K562 (cell line): ENCODE results near the gene ARFRP1. TPM values are rescaled to one million over a fixed set of nuclear protein-coding genes. Genes with fewer than 3 reads are reported as not detected.

Experiments
- ARID3B ChIP-seq: fragments of 250-450 bp; sonication (Bioruptor Pico); IDR thresholded peaks from 2 replicates; pipeline ENCODE4 v1.4.0; 2020; ENCODE audit warnings: borderline replicate concordance
- CHAMP1 ChIP-seq: fragments of 450-650 bp; IDR thresholded peaks from 2 replicates; pipeline ENCODE4 v1.6.1; 2016; ENCODE audit warnings: mild to moderate bottlenecking
- GABPA ChIP-seq: fragments of 200-800 bp; sonication (Bioruptor generic); conservative IDR thresholded peaks from 2 replicates; pipeline ENCODE4 v1.6.1; 2016; ENCODE audit warnings: low read depth, missing genetic modification characterization, missing compliant biosample characterization
- GATA2 ChIP-seq: sonication (generic); formaldehyde crosslinking; IDR thresholded peaks from 2 replicates; pipeline ENCODE4 v1.4.0; 2020; ENCODE audit warnings: mild to moderate bottlenecking, missing genetic modification reagents
- HBP1 ChIP-seq: fragments of 450-650 bp; formaldehyde crosslinking; IDR thresholded peaks from 2 replicates; pipeline ENCODE4 v1.4.0; 2022; ENCODE audit warnings: missing genetic modification characterization
- LCOR ChIP-seq: sonication (generic); formaldehyde crosslinking; IDR thresholded peaks from 2 replicates; pipeline ENCODE4 v1.8.0; 2022; ENCODE audit warnings: mild to moderate bottlenecking, missing genetic modification reagents
- POLR2AphosphoS2 ChIP-seq: IDR thresholded peaks from 2 replicates; pipeline ENCODE4 v1.6.1; 2012; ENCODE audit warnings: low read length, improper control_type of control experiment
- PTBP1 ChIP-seq: fragments of 200-400 bp; formaldehyde crosslinking; IDR thresholded peaks from 2 replicates; pipeline ENCODE4 v1.6.1; 2017; ENCODE audit warnings: low read depth, low read length
- RBM17 ChIP-seq: fragments of 200-400 bp; formaldehyde crosslinking; IDR thresholded peaks from 2 replicates; pipeline ENCODE4 v1.6.1; 2017; ENCODE audit warnings: low read depth, mild to moderate bottlenecking, low read length, borderline replicate concordance
- RNF2 ChIP-seq: sonication (generic); IDR thresholded peaks from 2 replicates; pipeline ENCODE4 v1.6.1; 2016
- XRCC5 ChIP-seq: fragments of 200-400 bp; formaldehyde crosslinking; IDR thresholded peaks from 2 replicates; pipeline ENCODE4 v1.6.1; 2017; ENCODE audit warnings: low read depth, mild to moderate bottlenecking, low read length
- ZFX ChIP-seq: sonication (generic); formaldehyde crosslinking; IDR thresholded peaks from 2 replicates; pipeline ENCODE4 v1.8.0; 2022; ENCODE audit warnings: mild to moderate bottlenecking, missing genetic modification reagents, moderate library complexity
- polyA plus RNA-seq, 8 experiments: library from polyadenylated mRNA; depleted of rRNA in 4 of 8; stranded (reverse) in 5 of 8; unstranded in 3 of 8; fragments of >200 nt; fragmentation: Nextera tagmentation in 2 of 8; fragmentation: Illumina TruSeq in 1 of 8; extraction: Ambion mirVana in 2 of 8; extraction: Trizol in 1 of 8; gene quantifications; 2 replicates each; pipeline versions ENCODE4 v1.2.1 to v1.2.3, GENCODE V29; 2011 to 2014; ENCODE audit warnings: inconsistent platforms in 1 of 8, missing spikeins in 1 of 8
- total RNA-seq, 7 experiments: library from RNA; depleted of rRNA in 6 of 7; stranded (reverse); fragments of >200 nt in 6 of 7; fragmentation: Illumina TruSeq in 2 of 7; extraction: Trizol in 2 of 7; gene quantifications; 2 replicates each; pipeline versions ENCODE4 v1.2.1 to v1.2.3, GENCODE V29; 2011 to 2021; ENCODE audit warnings: low replicate concordance in 1 of 7
- TF ChIP-seq, protein P1 (sequence below): fragments of 200-800 bp; sonication (Bioruptor generic); IDR thresholded peaks from 2 replicates; pipeline ENCODE4 v1.6.1; 2016; ENCODE audit warnings: missing genetic modification characterization, missing compliant biosample characterization
- TF ChIP-seq, protein P2 (sequence below): fragments of 250-450 bp; sonication (Bioruptor Pico); IDR thresholded peaks from 2 replicates; pipeline ENCODE4 v1.4.0; 2020; ENCODE audit warnings: mild to moderate bottlenecking

Gene ARFRP1
- total and polyA plus RNA-seq, 9 of the 15 experiments (the other 6 are each of a cell fraction or from before 2014, with no cell fraction given): 2.2 to 78.9 (median 37.3) TPM

GRCh38 chr20:63699466-63700198 lies 8.1 kb downstream of the ARFRP1 start (continued):
- no peak for TF ChIP-seq LCOR (CRISPR knock-in tag)
- peak; percentile 50 for TF ChIP-seq GABPA (tag)
- TF ChIP-seq CHAMP1: no peak
- TF ChIP-seq, protein P1, sequence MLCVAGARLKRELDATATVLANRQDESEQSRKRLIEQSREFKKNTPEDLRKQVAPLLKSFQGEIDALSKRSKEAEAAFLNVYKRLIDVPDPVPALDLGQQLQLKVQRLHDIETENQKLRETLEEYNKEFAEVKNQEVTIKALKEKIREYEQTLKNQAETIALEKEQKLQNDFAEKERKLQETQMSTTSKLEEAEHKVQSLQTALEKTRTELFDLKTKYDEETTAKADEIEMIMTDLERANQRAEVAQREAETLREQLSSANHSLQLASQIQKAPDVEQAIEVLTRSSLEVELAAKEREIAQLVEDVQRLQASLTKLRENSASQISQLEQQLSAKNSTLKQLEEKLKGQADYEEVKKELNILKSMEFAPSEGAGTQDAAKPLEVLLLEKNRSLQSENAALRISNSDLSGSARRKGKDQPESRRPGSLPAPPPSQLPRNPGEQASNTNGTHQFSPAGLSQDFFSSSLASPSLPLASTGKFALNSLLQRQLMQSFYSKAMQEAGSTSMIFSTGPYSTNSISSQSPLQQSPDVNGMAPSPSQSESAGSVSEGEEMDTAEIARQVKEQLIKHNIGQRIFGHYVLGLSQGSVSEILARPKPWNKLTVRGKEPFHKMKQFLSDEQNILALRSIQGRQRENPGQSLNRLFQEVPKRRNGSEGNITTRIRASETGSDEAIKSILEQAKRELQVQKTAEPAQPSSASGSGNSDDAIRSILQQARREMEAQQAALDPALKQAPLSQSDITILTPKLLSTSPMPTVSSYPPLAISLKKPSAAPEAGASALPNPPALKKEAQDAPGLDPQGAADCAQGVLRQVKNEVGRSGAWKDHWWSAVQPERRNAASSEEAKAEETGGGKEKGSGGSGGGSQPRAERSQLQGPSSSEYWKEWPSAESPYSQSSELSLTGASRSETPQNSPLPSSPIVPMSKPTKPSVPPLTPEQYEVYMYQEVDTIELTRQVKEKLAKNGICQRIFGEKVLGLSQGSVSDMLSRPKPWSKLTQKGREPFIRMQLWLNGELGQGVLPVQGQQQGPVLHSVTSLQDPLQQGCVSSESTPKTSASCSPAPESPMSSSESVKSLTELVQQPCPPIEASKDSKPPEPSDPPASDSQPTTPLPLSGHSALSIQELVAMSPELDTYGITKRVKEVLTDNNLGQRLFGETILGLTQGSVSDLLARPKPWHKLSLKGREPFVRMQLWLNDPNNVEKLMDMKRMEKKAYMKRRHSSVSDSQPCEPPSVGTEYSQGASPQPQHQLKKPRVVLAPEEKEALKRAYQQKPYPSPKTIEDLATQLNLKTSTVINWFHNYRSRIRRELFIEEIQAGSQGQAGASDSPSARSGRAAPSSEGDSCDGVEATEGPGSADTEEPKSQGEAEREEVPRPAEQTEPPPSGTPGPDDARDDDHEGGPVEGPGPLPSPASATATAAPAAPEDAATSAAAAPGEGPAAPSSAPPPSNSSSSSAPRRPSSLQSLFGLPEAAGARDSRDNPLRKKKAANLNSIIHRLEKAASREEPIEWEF (CRISPR knock-in tag): no peak
- no peak for TF ChIP-seq RBM17
- TF ChIP-seq POLR2AphosphoS2: peak; percentile 54; the same call in 1 of the 2 replicates
- no peak for TF ChIP-seq ARID3B (CRISPR knock-in tag)
- TF ChIP-seq GATA2 (CRISPR knock-in tag): no peak
- TF ChIP-seq XRCC5: no peak
- TF ChIP-seq, protein P2, sequence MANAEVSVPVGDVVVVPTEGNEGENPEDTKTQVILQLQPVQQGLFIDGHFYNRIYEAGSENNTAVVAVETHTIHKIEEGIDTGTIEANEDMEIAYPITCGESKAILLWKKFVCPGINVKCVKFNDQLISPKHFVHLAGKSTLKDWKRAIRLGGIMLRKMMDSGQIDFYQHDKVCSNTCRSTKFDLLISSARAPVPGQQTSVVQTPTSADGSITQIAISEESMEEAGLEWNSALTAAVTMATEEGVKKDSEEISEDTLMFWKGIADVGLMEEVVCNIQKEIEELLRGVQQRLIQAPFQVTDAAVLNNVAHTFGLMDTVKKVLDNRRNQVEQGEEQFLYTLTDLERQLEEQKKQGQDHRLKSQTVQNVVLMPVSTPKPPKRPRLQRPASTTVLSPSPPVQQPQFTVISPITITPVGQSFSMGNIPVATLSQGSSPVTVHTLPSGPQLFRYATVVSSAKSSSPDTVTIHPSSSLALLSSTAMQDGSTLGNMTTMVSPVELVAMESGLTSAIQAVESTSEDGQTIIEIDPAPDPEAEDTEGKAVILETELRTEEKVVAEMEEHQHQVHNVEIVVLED (CRISPR knock-in tag): no peak
- TF ChIP-seq ZFX (CRISPR knock-in tag): 0 out of 2 replicates have a peak, but pooled peaks have one; percentile 8
- TF ChIP-seq PTBP1: 0 out of 2 replicates have a peak, but pooled peaks have one; percentile 33
- TF ChIP-seq RNF2: no peak
- TF ChIP-seq HBP1 (CRISPR knock-in tag): no peak; the same call in 1 of the 2 replicates
